HG02938 (cell line): ENCODE results near the gene CLTA.
"Not testable (repeated sequence)": the region's sequence is repeated elsewhere in the genome, so short reads cannot be mapped to it uniquely, and the experiment has no call there.

Experiments
- ATAC-seq: cut with Tn5 transposase; IDR thresholded peaks from one replicate; pipeline ENCODE4 v1.9.1; 2021; ENCODE audit warnings: mild to moderate bottlenecking, moderate library complexity; ENCODE audit not compliant: unreplicated experiment

Gene CLTA

DNA sequence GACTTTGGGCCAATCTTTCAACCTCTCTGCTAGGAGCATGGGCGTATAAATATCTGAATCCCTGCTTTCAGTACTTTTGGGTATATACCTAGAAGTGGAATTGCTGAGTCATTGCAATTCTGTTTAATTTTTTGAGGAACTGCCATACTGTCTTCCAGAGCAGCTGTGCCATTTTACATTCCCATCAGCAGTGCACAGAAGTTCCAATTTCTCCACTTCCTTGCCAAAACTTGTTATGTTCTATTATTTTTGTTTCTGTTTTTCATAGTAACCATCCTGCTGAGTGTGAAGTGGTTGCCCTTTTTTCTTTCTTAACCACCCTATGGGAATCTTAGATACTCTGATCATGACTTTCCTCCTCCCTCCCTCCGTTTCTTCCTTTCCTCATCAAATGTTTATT, 32.6 kb upstream of the CLTA start:
- ATAC-seq: no peak

DNA sequence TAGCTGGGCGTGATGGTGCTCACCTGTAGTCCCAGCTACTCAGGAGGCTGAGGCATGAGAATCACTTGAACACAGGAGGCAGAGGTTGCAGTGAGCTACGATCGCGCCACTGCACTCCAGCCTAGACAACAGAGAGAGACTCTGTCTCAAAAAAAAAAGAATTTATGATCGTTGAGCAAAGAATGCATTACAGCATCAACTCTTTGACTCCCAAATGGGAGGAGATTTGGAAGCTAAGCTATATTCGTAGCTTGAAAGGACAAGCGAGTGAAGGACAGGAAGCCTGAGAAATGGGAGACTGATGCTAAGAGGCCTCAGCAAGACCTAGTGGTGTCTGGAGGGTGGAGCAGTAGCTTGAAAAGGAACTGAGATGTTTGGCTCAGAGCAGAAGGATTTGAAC, 31.8 kb upstream of the CLTA start:
- no peak for ATAC-seq

DNA sequence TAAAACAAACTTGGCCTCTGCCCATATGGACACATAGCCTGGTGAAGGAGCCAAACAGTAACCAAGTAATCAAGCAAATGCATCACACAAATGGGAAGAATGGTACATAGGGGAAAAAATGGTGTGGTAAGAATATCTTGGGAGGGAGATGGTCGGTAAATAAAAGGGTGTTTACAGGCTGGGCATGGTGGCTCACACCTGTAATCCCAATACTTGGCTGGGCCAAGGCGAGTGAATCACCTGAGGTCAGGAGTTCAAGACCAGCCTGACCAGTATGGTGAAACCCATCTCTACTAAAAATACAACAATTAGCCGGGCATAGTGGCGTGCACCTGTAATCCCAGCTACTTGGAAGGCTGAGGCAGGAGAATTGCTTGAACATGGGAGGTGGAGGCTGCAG, 31.2 kb upstream of the CLTA start:
- not testable (repeated sequence) for ATAC-seq

DNA sequence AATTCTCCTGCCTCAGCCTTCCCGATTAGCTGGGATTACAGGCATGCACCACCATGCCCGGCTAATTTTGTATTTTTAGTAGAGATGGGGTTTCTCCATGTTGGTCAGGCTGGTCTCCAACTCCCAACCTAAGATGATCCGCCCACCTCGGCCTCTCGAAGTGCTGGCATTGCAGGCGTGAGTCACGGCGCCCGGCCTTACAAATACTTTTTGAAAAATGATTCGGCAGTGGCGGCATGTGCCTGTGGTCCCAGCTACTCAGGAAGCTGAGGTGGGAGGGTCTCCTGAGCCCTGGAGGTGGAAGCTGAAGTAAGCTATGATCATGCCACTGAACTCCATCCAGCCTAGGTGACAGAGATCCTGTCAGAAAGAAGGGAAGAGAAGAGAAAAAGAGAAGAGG, 30.6 kb upstream of the CLTA start:
- not testable (repeated sequence) for ATAC-seq

DNA sequence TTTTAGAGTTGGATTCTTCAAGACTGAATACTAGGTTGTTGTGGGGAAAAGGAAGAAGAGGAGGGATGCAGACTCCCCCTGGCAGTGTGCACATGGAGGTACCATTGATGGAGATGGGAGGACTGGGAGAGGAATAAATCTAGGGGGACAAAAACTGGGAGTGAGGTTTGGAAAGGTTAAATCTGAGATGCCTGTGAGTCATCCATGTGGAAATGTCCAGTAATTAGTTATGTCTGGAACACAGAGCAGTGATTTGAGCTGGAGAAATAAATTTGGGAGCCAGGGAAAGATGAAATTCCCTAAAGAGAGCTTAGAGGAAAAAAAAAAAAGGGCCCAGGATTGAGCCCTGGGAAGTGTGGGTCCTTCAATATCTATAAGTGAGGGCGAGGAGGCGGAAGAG, 29.5 kb upstream of the CLTA start:
- ATAC-seq: no peak

DNA sequence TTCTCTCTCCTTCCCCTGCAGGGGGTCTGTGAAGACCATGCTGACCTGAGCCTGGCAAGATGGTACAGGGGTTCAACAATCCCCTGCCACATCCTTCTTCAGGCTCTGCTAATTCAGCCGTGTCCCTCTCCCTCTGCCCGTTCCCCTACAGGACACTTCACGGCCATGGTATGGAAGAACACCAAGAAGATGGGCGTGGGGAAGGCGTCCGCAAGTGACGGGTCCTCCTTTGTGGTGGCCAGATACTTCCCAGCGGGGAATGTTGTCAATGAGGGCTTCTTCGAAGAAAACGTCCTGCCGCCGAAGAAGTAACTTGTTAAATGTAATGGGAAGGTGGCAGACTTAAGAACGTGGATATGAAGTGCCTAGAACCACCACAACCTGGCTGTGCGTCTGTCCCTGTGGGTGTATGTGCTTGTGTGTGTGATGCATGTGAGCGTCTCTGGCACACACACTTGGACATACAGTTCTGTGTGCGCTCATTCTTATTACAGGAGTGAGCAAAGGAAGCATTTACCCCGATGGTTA, 28.4 kb upstream of the CLTA start:
- ATAC-seq: no peak

DNA sequence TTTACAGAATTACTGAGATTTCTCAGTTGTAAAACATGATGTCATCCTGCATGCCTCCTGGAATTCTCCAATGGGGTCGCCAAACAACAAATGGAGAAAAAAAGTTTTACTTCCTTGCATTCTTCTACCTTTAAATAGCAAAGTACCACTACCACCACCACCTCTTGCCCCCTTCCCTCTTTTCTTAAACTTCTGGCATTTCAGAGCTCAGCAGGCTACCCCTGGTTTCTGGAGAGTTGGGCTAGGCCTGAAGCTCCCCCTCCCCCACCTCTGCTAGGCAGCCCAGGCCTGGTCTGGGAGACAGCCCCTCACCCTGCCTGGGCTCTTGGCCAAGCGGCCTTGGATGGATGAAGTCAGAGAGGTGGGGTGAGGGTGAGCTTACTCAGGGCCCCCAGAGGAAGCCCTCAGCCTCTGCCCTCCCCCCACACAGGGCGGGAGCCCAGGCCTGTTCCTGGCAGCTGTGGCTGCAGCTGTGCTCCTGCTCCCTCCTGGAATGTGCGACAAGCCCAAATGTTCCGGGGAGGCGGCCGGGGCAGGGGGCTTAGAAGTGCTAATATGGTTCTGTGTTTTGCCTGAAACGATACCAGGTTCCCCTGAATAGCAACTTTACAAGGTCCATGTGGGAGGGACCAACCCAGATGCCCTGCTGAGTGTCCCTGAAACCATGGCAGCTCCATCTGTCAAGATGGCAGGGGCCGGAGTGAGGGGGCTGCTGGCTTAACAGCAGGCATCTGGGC, 27.5 kb upstream of the CLTA start:
- ATAC-seq: no peak

DNA sequence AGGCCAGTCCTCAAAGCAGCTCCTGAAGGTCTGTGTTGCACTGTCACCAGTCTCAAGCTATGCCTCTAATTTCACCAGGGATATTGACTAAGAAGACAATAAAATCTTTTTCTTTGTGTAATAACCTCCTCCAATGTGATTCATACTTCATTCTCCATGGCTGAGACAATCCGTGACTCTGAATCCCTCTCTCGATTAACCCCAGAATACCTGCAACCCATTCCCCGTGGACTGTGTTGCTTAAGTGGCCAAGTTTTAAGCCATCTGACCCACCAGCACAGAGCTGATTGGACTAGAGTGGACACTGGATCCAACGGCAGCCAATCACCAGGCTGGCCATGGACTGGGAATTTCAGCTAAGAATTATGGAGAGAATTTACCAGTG, 26.9 kb upstream of the CLTA start:
- ATAC-seq: no peak

DNA sequence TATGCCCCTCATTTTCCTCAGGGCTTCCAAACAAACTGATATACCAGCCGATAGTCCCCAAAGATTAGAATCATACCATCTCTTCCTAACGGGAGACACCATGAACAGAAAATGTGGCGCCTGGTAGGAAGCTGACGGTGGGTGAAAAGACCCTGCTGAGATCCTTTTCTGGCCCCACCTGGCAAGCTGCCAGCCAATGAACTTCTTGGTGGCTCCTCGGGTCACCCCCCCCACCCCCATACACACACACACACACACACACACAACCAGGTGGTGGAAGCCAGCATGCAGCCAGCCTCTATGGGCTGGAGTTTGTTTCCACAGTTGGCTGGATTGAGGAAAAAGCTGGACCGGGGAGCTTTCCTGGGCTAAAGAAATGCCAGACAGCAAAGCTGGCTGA, 26.3 kb upstream of the CLTA start:
- no peak for ATAC-seq

DNA sequence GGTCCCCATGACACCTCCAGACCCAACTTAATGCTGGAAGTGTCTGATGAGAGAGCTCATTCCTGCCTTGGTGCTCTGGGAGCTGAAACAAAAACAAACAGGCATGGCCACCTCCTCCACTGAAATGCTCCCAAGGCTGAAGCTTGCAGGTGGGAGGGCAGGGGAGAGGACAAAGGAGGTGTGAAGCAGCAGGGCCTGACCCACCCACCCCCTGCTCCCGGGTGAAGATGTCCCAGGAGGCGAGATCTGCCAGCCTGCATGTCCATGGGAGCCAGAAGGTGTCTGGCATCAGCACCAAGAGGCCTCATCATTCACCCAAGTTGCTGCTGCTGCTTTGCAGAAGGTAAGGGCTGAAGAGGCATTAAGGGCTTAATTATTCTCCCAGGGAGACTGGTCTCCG, 25.7 kb upstream of the CLTA start:
- no peak for ATAC-seq

DNA sequence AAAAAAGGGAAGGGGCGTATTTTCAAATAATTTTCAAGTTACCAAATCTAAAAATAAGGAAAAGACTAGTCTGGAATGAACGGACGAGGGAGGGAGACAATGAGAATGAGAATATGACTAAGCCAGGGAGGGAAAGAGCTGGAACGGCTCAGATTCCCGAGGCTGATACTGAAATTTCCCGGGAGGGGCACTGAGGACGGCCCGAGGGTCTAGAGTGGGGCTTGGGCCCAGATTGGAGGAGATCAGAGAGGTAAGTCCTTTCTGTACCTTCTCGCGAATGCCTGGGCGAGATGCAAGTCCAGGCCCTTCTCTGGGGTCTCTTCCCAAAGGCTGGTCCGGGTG, 24.9 kb upstream of the CLTA start:
- no peak for ATAC-seq

DNA sequence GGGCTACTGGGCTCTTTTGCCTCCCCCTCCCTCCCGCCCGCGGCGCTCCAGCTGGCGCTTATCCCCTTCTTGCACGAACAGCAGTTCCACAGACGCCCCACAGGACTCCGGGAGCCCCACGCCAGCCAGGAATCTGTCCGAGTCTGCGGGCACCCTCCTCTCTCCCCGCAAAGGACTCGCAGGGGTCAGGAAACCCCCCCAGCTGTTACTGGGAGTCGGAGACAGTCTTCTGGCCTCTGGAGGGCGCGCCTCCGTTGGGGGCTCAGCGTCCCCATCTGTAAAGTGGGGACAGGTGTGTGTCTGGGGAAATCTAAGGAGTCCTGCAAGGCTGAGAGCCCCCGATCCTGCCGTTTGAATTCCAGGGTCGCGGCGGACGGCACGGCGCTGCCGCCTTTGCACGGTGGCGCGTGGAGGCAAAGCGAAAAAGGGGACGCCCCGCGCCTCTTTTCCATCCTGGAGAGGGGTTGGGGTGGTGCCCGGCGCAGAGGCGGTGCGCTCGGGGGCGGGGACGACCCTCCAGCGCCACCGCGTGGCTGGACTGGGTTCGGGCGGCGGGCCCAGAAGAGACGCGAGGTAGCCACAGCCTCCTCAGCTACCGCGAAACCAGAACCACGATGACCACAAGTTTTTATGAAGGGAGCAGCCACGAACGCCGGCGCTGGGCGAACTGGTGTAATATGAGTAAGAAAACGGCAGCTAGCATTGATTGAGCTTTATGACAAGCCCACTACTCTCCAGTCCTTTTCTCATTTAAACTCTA, 24.4 kb upstream of the CLTA start:
- peak; percentile 72 for ATAC-seq

DNA sequence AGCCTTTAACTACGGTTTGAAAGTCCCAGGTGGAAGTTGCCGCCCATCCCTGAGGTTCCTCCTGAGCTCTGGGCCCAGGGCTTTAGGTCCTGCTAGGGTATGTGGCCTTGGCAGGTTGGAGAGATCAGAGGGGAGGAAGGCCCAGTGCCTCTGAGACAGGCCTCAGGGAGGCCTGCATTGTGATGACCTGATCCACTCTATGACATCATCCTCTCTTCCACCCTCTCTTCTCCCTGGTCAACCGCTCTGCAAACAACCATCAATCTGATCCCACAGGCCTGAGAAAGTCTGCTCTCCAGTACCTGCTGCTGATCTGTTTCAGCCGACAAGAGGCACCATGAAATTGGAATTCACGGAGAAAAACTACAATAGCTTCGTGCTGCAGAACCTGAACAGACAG, 21.6 kb upstream of the CLTA start, which contains the start of gene CCIN:
Gene CCIN (plus strand): TSS at position 223 of the 400 bp plus-strand sequence. CDS start 115 bp downstream, at position 338.
- no peak for ATAC-seq

DNA sequence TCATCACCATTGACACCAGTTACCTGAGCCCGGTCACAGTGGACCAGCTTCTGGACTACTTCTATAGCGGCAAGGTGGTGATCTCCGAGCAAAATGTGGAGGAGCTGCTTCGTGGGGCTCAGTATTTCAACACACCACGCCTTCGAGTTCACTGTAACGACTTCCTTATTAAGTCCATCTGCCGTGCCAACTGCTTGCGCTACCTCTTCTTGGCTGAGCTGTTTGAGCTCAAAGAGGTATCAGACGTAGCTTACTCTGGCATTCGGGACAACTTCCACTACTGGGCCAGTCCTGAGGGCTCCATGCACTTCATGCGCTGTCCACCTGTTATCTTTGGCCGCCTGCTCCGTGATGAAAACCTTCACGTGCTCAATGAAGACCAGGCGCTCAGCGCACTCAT, 21.0 kb upstream of the CLTA start:
- no peak for ATAC-seq

DNA sequence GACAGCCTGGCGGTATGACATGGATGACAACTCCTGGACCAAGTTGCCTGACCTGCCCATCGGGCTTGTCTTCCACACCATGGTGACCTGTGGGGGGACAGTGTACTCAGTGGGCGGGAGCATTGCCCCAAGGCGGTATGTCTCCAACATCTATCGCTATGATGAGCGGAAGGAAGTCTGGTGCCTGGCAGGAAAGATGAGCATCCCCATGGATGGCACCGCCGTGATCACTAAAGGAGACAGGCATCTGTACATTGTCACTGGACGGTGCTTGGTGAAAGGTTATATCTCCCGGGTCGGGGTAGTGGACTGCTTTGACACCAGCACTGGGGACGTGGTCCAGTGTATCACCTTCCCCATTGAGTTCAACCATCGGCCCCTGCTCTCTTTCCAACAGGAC, 20.2 kb upstream of the CLTA start:
- no peak for ATAC-seq

DNA sequence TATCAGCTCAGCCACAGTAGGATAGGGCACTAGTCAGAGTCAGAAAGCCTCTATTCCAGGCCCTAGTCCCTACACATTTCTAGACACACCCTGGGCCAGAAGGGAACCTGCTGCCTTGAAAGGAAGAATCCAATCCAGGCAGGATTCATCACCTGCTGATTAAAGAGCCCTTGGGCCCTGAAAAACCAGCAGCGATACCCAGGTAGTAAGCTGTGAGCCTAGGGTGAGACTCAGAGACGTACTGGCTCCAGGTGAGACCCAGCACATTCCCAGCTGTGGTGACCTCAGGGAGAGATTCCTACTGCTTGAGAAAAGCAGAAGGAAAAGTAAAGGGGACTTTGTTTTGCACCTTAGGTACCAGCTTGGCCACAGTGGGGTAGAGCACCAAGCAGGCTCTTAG, 16.9 kb upstream of the CLTA start:
- ATAC-seq: no peak

DNA sequence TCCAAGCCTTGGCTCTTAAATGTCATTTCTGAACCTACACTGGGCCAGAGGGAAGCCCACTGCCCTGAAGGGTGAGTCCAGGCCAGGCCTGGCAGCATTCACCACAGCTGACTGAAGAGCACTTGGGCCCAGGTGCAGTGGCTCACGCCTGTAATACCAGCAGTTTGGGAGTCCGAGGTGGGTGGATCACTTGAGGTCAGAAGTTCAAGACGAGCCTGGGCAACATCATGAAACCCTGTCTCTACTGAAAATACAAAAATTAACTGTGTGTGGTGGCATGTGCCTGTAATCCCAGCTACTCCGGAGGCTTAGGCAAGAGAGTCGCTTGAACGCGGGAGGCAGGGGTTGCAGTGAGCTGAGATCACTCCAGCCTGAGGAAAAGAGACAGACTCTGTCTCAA, 16.4 kb upstream of the CLTA start:
- no peak for ATAC-seq

DNA sequence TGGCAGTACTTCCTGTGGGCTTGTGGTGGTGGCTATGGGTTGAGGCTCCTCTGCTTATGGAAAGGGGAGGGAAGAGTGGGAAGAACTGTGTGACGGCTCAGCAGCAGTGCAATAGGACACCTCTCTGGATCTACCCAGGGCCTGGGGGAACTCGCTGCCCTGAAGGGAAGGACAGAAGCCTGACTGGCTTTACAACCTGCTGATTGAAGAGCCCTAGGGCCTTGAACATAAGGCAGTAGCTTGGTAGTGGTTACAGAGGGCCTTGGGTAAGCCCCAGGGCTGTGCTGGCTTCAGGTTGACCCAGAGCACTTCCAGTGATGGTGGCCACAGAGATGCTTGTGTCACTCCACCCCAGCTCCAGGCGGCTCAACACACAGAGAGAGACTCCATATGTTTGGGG, 16.0 kb upstream of the CLTA start:
- ATAC-seq: no peak

DNA sequence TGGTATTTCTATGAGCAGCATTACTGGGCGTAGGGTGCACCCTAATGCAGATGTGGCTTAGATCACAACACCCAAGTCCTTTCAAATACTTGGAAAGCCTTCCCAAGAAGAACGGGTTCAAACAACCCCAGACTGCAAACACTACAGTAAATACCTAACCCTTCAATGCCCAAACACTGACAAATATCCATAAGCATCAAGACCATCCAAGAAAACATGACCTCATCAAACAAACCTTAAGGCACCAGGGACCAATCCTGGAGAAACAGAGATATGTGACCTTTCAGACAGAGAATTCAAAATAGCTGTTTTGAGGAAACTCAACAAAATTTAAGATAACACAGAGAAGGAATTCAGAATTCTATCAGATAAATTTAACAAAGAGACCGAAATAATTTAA, 15.5 kb upstream of the CLTA start:
- not testable (repeated sequence) for ATAC-seq

DNA sequence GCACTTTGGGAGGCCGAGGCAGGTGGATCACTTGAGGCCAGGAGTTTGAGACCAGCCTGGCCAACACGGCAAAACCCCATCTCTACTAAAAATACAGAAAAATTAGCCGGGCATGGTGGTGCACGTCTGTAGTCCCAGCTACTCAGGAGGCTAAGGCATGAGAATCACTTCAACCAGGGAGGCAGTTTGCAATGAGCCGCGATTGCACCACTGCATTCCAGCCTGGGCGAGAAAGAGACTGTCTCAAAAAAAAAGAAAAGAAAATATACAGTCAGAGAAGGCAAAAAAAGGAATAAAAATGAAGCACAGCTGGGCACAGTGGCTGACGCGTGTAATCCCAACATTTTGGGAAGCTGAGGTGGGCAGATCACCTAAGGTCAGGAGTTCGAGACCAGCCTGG, 14.2 kb upstream of the CLTA start:
- ATAC-seq: not testable (repeated sequence)

DNA sequence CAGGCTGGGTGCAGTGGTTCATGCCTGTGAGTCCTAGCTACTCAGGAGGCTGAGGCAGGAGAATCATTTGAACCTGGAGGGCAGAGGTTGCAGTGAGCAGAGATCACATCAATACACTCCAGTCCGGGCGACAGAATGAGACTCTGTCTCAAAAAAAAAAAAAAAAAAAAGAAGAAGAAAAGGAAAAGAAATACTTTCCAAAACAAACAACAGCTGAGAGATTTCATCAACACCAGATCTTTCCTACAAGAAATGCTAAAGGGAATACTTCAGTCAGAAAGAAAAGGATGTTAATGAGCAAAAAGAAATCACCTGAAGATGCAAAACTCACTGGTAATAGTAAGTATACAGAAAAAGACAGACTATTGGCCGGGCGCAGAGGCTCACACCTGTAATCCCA, 13.2 kb upstream of the CLTA start:
- ATAC-seq: no peak

DNA sequence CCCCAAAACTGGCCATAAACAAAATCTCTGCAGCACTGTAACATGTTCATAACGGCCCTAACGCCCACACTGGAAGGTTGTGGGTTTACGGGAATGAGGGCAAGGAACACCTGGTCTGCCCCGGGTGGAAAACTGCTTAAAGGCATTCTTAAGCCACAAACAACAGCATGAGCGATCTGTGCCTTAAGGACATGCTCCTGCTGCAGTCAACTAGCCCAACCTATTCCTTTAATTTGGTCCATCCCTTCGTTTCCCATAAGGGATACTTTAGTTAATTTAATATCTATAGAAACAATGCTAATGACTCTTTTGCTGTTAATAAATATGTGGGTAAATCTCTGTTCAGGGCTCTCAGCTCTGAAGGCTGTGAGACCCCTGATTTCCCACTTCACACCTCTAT, 10.5 kb upstream of the CLTA start:
- ATAC-seq: not testable (repeated sequence)
